HG03575 (cell line): Measurements from ENCODE around the gene MIEN1.
"Not testable (repeated sequence)": the region's sequence is repeated elsewhere in the genome, so short reads cannot be mapped to it uniquely, and the experiment has no call there.

Source experiments
- ATAC-seq: cut with Tn5 transposase; IDR thresholded peaks from one replicate; pipeline ENCODE4 v1.9.1; 2021; ENCODE audit not compliant: unreplicated experiment, insufficient number of reproducible peaks, low FRiP score; ENCODE audit errors: extremely low read depth

The MIEN1 gene, protein sequence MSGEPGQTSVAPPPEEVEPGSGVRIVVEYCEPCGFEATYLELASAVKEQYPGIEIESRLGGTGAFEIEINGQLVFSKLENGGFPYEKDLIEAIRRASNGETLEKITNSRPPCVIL

DNA sequence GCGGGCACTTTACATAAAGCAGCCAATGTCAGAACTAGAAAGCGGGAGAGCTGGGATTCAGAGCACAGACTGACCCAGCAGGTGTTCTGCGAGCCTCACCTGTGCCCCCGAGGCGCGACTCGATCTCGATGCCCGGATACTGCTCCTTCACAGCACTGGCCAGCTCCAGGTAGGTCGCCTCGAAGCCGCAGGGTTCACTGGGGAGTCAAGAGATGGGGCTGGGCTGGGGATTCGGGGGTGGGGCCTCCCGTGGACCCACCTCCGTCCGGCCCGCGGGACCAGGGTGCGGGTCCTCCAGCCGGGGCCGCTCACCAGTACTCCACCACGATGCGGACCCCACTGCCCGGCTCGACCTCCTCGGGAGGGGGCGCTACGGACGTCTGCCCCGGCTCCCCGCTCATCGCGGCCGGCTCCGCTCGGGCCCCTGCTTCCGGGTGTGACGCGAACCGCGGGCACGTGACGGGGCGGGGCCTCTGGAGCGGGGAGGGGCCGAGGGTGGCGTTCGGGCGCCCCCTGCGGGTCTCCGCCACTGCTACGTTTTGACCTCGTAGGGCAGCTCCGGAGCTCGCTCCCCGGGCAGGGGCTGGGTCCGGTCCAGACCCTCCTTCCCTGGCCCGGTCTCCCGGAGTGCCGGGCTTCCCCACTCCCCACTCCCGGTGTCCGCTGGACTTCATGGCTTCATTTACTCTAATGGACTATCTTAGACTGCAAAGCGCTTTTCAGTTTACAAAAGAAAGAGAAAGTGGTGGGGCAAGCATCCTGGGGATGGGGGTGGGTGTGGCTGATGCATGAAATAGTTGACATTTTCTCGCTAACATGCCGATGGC, at the start of gene MIEN1:
Gene MIEN1, minus strand, starts transcription at position 438 of the 827 bp plus-strand sequence. Its CDS starts 37 bp downstream, at position 401.
- no peak for ATAC-seq

DNA sequence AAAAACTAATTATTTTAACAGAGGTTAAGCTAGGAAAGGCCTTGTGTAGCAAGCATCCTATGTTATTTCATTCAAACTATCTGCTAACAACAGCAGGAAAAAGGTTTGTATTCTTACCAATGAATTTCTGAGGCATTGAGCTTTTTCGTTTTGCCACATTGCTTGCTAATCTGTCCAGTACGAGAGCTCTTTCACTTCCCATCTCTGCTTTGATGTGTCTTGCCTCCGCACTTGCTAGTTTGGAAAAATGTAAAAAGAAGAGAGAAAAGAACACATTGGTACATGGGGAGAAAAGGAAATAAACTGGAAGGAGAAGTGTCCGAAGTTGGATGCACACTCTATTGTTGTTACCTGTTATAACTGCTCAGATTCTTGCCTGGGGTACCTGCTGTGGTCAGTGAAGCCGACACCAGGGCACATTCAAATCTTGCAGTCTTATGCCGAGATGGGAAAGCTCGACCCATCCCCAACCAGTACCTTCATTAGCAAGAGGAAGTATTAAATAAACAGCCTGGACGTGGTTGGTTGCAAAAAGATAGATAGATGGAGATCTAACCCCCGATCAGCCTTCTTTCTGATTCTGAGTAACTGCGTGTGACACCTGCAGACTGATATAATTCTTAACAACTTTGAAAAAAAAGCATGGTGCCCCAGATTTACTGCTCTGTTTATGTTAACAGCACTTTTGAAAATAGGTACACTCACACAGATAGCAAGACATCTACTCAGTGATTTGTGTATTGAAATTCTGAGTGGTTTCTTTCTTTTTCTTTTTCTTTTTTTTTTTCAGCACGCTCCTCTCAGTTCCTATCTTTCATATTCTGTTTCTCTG, 47.4 kb upstream of the MIEN1 start:
- ATAC-seq, result peak; percentile 30

DNA sequence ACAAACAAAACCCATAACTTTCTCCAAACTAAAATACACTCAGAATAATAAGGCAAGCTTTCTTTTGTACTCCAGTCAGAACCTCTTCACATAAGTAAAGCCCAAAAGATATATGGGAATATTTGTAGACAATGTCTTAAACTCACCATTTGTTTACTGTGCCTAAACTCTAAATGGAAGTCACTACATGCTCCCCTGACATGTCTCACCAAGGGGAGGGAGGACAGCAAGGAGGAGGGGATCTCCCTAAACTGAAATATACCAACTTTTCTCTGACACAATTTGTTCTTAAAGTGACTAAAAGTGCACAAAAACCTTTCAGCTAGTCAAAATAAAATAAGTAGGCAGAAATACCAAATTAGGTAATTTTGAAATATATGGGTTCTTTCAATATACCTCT, 45.9 kb upstream of the MIEN1 start:
- ATAC-seq, result no peak

DNA sequence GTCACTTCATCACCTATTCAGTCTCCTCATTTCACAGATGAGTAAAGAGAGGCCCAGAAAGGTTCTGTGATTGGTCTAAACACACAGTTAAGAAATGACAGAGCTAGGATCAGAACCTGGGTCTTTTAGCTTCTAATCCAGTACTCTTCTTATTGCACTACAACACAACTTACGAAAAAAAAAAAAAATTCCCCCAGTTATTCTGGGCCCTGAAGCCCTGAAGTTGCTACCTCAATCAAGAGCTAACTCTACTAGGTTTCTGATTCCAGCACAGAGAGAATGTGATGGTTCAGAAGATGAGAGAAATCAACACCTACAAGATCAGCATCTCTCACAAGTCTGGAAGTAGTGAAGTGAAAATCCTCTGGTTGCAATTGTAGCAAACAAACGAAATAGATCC, 44.7 kb upstream of the MIEN1 start:
- ATAC-seq, result no peak

DNA sequence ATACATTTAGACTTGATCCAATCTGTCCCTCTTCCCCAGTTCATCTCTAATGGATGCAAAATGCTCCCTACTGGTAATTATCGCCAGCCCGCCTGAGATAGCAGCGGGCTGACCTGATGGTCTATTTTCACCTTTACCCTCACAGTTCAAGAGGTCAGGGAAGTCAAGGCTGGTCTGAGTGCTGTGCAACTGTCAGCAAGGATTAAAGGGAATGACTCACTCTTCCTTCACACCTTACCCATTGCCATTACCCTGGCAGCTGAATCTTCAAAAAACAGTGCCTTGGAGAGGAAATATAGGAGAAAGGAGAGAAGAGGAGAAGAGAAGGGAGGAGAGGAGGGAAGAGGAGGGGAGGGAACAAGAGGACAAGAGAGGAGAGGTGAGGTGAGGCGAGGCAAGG, 43.7 kb upstream of the MIEN1 start:
- ATAC-seq, result no peak

DNA sequence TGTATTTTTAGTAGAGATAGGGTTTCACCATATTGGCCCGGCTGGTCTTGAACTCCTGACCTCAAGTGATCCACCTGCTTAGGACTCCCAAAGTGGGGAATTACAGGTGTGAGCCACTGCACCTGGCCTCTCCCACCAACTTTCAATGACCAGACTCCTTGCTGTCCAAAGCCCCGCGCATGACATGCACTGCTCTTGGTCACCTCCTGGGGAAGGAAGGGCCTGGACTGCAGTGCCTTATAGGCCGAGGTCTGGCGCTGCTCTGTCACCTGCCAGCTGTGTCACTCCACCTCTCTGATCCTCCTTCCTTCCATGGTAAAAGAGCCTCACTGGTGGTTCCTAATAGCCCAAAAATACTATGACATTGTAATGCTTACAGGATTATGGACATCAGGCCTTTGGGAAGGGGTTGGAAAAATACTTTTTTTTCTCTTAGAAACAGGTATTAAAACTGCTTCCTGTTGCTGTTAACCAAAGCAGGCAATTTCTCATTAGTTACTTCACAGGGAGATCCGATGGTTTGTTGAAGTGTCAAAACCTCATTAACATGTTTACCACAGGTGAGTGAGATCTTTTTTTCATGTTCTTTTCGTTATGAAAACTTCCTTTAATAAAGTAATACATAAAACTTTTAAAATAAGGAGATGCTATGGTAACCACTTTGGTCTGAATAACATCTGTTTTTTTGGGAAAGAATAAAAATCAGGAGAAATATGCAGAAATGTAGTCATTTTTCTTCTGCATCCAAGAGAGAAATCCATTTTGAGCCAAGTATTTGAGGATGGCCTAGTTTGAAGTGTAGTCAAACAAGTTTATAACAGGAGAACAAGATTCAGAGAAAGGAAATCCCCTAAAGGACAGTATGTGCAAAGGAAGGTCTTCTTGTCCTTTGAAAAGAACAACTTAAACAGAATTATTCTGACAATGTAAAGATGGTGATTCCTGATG, 42.9 kb upstream of the MIEN1 start:
- ATAC-seq, result no peak

DNA sequence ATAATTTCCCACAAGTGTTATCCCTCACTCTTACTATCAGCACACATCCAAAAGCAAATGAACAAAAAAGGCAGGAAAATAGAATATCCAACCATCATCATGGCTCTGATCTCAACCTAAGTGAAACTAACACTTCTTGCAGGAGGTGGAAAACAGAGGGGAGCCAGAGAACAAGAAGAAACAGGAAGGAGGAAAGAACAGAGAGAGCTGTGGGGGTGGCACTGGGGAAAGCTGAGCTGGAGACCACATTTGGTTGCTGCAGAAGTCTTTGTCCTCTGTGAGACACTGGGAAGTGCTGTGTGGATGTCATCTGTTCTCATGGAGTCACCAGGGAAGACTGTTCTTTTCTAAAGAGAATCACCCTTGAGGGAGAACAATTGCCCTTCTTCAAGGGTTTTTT, 42.1 kb upstream of the MIEN1 start:
- no peak for ATAC-seq

DNA sequence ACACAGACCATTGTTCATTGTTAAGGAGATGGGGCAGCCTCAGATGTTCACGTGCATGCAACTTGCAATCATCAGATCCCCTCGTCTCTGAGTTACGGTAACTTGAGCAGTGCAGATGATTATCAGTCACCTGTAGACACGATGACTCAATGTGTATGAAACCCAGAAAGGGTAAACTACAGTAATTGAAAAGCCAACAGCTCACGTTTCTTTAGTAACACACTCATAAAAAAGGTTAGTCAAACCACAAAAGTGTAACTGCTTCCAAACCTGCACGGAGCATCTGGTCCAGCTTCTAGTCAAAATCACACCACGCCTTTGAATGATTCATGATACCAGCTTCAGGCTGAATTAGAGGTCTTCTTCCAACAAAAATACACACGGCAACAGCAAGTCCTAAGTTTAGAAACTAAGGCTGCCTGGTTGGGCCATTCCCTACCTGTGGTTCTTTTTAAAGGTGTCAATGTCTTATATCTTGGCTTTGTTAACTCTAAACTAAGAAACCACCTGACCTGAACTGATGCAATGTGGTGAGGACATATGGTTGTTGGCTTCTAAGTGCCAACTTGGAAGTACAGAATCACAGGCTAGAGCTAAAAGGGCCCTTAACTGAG, 39.7 kb upstream of the MIEN1 start:
- no peak for ATAC-seq

DNA sequence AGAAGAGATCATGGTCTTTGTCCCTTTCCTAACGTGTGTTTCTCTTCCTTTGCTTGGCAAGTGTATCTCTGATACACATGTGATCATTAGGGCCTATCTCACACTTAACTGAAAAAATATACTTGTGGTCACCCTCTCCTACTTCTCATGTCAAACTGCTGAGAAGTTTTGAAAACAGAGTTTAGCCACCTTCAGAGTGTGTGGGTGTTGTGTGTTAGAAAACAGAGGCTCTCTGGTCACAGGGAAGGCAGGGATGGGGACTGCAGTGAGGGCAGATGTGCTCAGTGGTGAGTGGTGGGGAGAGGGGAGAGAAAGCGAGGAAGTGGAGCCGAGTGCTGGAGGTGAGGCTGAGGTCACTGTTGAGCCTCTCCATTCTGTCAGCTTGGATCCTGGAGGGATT, 36.8 kb upstream of the MIEN1 start:
- no peak for ATAC-seq

DNA sequence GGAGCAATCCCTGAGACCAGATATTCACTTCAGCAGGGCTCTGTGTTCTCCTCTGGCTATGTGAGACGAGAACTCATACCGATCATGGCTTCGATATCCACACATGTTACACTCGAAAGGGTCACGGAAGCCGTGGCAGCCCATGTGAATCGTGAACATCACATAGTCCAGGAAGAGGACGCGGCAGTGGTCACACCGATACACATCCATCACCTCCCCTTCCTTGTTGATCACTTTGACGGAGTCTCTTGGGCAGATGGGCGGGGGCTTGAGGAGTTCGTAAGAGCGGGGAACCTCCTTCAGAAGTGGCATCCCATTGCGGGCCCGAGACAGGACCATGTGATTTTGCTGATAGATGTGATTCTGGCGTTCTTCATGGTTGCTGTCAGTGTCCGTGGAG, 35.4 kb upstream of the MIEN1 start:
- ATAC-seq, result no peak

DNA sequence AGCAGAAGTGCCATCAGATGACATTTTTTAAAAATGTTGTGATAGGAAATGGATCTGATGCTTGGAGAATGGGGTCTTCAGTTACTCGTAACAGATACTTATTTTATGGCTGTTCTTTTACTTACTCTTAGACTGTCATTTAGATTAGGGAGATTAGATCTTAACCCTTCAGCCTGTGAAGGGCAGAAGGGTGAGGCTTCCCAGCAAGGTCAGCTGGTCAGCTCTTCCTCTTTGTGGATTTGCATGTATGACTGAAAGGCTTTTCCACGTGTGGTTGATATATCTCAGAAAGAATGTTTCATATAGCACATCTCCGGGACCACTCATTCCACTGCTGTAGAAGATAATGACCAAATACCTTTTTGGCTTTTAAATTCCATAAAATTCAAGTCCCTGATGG, 34.8 kb upstream of the MIEN1 start:
- ATAC-seq, result no peak

DNA sequence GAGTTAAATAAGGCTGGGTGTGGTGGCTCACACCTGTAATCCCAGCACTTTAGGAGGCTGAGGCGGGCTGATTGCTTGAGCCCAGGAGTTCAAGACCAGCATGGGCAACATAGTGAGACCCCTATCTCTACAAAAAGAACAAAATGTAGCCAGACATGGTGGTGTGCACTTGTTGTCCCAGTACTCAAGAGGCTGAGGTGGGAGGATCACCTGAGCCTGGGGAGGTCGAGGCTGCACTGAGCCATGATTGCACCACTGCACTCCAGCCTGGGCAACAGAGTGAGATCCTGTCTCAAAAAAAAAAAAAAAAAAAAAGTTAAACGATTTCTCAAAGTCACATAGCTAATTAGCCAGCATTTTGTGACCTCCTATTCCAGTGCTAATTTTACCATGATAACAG, 33.8 kb upstream of the MIEN1 start:
- ATAC-seq, result not testable (repeated sequence)

DNA sequence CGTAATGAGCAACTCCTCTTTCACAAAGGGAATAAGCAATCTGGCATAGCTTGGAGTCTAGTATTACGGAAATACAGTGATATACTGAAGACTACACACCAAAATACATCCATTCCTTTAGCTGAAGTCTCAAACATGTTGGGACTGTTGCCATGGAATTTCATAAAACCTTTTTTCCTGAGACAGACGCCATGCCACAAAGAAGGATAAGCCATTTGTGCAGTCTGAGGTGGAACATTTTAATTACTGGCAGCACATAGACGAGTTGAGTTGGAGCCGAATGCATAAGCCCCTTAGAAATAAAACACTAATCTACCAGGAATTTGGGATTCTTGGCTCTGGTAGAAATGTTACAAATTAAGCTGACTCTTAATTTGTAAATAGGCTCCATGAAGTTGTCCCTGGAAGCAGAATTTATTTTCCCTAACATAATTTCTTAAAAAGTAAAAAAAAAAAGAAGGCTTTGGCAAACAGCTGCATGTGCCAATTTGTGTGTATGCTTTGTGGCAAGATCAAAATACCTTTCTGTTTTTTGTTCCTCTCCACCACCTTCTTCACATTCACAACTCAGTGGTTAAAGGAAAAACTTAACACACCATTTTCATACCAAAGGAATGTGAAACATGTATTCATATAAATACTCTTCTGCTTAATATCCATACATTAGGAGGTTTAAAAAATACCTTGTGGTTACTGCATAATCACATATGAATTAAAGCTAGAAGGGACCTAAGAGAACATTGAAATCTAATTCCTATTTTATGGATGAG, 32.9 kb upstream of the MIEN1 start:
- ATAC-seq, result no peak

DNA sequence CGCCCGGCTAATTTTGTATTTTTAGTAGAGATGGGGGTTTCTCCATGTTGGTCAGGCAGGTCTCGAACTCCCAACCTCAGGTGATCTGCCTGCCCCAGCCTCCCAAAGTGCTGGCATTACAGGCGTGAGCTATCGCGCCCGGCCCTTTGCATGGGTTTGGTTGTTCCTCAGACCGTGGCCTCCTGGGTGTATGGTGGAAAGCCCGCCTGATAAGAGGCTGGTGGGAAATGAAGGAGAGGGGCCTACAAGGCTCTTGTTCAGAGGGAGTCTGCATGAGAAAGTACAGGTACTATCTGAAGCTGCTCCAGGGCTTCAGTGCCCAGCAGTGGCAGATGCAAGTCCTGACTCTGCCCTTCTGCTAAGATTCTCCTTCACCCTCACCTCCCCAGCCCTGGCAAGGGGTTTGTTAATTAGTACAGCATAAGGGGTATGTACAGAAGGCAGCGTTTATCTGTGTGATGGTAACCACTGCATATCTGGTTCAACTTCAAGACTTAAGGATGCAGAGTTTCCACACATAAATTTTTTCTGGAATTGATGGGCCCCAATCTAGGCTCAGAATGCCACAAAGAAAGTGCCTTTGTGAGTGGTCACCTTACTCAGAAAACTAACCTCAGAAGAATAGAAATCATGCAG, 31.6 kb upstream of the MIEN1 start:
- no peak for ATAC-seq

DNA sequence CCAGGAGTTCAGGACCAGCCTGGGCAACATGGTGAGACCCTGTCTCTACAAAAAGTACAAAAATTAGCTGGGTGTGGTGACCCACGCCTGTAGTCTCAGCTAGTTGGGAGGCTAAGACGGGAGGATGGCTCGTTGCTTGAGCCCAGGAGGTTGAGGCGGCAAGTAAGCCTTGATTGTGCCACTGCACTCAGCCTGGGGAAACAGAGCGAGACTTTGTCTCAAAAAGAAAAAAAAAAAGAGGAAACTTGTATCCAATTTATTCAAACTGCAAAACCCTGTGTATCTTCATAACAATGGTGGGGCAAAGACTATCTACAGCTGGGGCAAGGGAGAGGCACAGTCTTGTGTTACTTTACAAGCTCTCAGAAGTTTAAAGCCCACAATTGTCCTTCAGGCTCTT, 28.9 kb upstream of the MIEN1 start:
- no peak for ATAC-seq

DNA sequence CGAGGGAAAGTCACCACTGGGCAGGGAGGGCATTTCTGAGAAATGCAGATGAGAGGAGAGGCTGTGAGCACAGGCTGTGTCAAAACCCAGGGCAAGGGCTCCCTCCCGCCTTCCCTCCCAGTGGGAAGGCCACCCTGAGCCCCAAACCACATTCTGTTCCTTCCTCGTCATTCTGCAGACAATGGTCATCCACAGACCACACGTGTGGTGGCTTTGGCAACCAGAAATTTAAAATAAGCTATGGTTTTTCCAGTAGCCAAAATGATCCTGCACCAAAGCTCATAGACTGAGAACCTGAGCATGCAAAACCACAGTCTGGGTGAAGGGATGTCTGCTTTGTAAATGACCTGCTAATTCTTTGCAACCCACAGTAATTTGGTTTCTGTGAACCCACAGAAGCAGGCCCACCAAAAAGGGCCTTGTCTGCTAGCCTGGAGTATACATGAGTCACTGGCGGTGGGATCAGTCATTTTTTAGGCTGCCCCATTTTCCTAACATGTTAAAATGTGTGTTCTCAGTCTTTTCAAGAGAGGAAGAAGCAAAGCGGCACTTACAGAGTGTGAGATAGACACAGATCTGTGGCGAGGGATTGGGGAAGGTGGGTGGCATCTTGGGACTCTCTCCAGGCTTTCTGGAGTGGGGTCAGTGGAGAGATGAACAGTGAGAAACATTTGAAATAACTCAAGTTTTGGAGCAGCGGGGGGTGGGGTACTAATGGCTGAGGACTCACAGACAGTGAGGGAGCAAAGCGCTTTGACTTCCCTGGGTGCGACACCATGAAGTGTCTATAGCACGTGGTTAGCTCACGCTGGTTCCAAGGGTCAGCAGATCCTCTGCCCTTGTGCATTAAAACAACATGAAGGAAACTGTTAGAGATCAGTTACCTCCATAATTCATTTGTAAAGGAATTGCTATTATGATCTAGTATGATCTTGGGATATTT, 27.9 kb upstream of the MIEN1 start:
- no peak for ATAC-seq
